ENCODE results near the gene NMNAT2.
"Not testable (repeated sequence)": the region's sequence is repeated elsewhere in the genome, so short reads cannot be mapped to it uniquely, and the experiment has no call there.

The NMNAT2 gene

GRCh38 chr1:183416850-183417771 is 1.1 kb downstream of the NMNAT2 start:
- DNase-seq (ENCODE audit: low read depth in 2 of 2): peak in 1 of 2 donors; percentile 27

GRCh38 chr1:183414365-183414764 is 3.8 kb downstream of the NMNAT2 start:
- no peak for DNase-seq (ENCODE audit: low read depth in 2 of 2)

DNA sequence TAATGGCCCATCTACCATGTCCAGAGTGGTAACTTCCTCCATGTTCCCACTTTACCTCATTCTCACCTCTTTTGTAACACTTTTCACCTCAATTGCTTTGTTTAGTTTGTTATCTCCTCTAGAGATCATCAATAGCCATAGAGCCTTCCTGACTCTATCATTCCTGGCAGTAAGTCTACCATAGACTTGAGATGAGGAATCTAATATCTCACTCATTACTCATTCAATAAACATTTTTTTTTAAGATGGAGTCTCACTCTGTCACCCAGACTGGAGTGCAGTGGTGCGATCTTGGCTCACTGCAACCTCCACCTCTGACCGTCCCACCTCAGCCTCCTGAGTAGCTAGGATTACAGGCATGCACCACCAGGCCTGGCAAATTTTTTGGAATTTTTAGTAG is 7.1 kb downstream of the NMNAT2 start:
- no peak for DNase-seq (ENCODE audit: low read depth in 2 of 2)

DNA sequence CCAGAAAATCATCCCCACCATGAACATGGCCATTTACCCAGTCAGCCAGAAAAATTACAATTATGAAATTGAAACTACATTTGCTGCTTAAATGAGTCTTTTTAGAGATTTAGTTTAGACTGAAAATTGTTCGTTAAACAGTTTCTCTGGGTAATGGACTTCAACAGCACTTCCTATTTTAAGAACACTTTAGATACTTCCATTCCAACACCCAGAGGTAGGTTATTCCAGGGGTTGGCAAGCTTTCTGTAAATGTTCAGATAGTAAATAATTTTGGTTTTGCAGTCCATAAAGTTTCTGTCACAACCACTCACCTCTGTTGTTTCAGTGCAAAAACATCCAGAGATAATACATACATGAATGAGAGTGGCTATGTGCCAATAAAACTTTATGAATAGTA is 10.2 kb downstream of the NMNAT2 start:
- no peak for DNase-seq (ENCODE audit: low read depth in 2 of 2)

GRCh38 chr1:183407474-183407873 is 10.7 kb downstream of the NMNAT2 start:
- DNase-seq (ENCODE audit: low read depth in 2 of 2): no peak

- no peak for DNase-seq (ENCODE audit: low read depth in 2 of 2)
Observed at GRCh38 chr1:183404476-183404875, 13.7 kb downstream of the NMNAT2 start.

DNA sequence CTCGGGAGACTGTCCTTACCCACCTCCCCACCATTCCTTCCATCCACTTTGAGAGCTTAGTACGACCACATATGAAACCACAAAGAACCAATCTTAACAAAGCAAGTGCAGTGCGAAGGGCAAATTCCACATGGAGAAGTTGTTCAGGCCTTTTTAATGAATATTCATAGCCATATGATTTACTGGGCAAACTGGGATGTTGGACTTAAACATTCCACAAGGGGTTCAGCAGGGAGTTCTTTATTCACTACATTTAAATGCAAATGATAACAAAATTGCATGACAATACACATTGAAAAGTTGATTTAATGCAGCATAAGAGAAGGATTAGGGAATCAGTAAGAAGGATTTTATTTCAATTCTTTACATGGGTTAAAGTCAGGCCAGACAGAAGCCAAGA is 14.7 kb downstream of the NMNAT2 start:
- no peak for DNase-seq (ENCODE audit: low read depth in 2 of 2)

DNA sequence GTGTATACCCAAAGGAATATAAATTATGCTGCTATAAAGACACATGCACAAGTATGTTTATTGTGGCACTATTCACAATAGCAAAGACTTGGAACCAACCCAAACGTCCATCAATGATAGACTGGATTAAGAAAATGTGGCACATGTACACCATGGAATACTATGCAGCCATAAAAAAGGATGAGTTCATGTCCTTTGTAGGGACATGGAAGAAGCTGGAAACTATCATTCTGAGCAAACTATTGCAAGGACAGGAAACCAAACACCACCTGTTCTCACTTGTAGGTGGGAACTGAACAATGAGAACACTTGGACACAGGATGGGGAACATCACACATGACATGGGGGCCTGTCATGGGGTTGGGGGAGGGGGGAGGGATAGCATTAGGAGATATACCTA is 16.6 kb downstream of the NMNAT2 start:
- not testable (repeated sequence) for DNase-seq (ENCODE audit: low read depth in 2 of 2)

DNA sequence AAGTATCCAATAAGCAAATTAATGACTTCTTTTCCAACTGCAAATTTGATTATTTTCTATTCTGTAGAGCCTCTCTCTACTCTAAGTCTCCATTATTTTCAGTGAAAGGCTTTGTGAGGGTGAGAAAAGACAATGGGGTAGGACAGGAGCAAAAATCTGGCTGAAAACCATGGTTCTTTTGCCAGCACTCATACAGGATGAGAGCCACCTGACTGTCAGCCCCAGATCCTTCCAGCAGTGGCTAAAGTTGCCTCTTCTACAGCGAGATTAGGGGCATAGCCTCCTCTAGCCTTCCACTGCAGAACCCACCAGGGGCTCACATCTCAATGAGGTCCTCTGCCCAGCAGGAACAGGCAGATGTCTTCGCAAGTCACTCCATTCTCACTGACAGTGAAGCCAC is 23.7 kb downstream of the NMNAT2 start:
- no peak for DNase-seq (ENCODE audit: low read depth in 2 of 2)

- no peak for DNase-seq (ENCODE audit: low read depth in 2 of 2)
Observed at GRCh38 chr1:183391863-183392262, 26.3 kb downstream of the NMNAT2 start.

- no peak for DNase-seq (ENCODE audit: low read depth in 2 of 2)
Observed at GRCh38 chr1:183390561-183390960, 27.6 kb downstream of the NMNAT2 start.

DNA sequence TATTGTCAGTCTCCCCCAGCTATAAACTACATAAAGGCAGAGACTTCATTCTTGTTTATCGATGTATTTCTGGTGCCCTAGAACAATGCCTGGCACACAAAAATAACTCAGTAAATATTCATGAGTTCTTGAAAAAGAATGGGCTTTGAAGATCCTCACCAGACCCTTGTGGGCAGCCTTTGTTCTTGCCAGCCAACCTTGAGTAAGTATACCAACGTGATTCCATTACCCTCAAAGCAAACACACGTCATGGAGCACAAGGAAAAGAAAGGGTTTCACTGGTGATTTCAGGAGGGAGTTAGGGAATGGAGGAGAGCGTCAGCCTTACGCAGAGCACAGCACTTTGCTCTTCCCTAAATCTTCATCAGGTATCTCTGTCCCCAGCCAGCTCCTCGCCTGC is 29.4 kb downstream of the NMNAT2 start:
- no peak for DNase-seq (ENCODE audit: low read depth in 2 of 2)

- DNase-seq (ENCODE audit: low read depth in 2 of 2): no peak
Observed at GRCh38 chr1:183385340-183386144, 32.6 kb downstream of the NMNAT2 start.

GRCh38 chr1:183379951-183380350 is 38.2 kb downstream of the NMNAT2 start:
- DNase-seq (ENCODE audit: low read depth in 2 of 2): no peak

DNA sequence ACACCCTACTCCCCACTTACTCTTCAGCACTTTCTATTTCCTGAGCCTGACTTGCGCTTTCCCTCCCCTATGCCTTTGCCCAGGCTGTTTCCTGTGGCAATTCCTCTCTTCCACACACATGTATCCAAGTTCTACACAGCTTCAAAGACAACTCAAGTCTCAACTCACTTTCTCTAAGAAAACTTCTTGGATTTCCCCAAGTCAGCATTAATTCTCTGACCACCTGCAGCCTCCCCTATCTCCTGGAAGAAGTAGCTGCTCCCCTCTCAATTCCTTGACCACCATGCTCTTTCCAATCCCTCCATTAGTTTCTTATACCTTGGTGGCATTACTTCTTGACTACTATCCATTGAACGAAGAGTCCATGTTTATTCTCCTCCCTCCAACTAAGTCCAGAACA is 42.8 kb downstream of the NMNAT2 start:
- no peak for DNase-seq (ENCODE audit: low read depth in 2 of 2)

DNA sequence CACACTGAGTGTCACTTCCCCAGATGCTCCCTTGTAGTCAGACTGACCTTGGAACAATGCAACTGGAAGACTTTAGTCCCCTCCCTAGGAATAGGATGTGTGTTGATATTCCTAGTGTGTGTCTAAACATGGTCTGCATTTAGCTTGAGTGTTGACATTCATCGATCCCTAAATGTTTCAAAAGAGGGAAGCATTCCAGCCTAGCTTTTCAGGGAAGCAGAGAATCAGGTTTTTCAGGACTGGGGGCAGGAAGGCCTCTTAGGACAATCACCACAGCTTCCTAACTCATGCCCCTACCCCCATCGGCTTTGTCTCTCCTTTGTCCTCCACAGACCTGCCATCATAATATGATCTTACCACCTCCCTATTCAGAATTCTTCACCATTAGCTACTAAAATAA is 43.4 kb downstream of the NMNAT2 start:
- DNase-seq (ENCODE audit: low read depth in 2 of 2): no peak

DNA sequence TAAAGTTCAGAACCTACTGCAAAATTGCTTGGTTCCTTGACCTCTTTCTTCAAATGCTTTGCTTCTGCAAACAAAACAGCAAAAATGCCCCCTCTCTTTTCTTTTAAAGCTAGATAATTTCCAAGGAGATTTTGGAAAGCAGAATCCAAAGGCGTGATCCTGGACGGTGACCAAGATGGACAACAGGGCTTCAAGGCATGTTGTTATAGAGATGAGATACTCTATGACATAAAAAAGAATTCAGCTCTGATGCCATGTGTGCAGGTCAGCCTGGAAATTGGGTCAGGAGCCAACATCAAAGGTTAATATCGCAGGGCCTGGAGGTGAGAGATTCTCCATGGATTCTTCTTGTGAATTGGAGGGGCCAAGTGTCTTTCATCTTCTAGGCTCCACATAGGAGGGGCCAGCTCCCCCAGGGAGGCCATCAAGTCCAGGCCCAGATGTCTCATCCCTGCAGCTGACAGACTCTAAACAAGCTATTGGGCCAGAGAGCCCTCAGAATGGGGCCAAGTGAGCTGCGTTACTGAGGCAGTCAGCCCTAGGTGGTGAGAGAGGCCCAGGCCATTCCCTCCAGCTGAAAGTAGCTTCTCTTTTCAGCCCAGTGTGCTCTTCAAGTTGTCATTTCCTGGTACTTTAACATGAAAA is 45.5 kb downstream of the NMNAT2 start:
- DNase-seq (ENCODE audit: low read depth in 2 of 2): no peak

DNA sequence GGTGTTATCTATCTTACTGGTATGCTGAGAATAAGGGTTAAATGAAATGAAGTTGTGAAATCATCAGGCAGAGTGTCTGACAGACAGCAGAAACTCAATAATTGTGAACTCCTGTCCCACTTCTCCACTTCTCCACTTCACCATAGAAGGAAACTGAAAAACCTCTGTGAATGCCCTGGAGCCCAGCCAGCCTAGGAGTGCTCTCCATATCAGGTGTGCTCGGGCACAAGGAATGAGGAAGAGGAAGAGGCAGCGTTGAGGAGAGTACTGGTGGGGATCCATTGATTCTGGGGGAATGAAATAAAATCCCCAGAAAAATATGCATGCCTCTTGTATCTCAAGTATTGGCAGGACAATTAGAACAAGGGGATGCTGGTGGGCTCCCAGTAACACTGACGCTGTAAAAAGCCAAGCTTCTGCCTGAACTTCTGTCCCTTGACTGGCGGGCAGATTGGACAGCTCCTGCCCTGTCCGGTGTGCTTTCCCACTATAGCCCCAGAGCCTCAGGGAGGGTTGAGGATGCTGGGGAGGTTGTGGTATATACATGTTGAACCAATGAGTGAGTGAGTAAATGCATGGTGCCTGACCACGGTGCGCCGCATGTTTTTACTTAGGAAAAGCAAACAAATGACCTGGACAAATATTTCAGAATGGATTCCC is 47.7 kb downstream of the NMNAT2 start:
- no peak for DNase-seq (ENCODE audit: low read depth in 2 of 2)

GRCh38 chr1:183368213-183369108 is 49.7 kb downstream of the NMNAT2 start:
- DNase-seq (ENCODE audit: low read depth in 2 of 2): no peak

GRCh38 chr1:183366116-183366515 is 52.1 kb downstream of the NMNAT2 start:
- no peak for DNase-seq (ENCODE audit: low read depth in 2 of 2)

- DNase-seq (ENCODE audit: low read depth in 2 of 2): no peak
Observed at GRCh38 chr1:183365676-183366075, 52.5 kb downstream of the NMNAT2 start.
